K562 (cell line): ENCODE results near the gene NASP. TPM values are rescaled to one million over a fixed set of nuclear protein-coding genes. Genes with fewer than 3 reads are reported as not detected.

Experiments
- CREBBP ChIP-seq: IDR thresholded peaks from one replicate; pipeline ENCODE4 v1.6.1; 2012; ENCODE audit warnings: low read depth, mild to moderate bottlenecking, control low read depth, inconsistent platforms, low read length
- GATAD2A ChIP-seq: fragments of 450-650 bp; IDR thresholded peaks from 2 replicates; pipeline ENCODE4 v1.6.1; 2017
- HDAC1 ChIP-seq, 2 experiments: fragments of 450-650 bp; IDR thresholded peaks; 2 replicates each; pipeline ENCODE4 v1.6.1; 2016 to 2017; ENCODE audit warnings: inconsistent platforms in 1 of 2, mild to moderate bottlenecking in 1 of 2, moderate library complexity in 1 of 2
- SMARCE1 ChIP-seq: fragments of 450-650 bp; IDR thresholded peaks from 2 replicates; pipeline ENCODE4 v1.7.1; 2016; ENCODE audit warnings: mild to moderate bottlenecking
- TEAD1 ChIP-seq, 2 experiments: fragments of 450-650 bp in 1 of 2; sonication (generic) in 1 of 2; formaldehyde crosslinking; IDR thresholded peaks; 2 replicates each; pipeline versions ENCODE4 v1.4.0 to v1.8.0; 2020 to 2022; ENCODE audit warnings: mild to moderate bottlenecking in 2 of 2, missing genetic modification reagents in 1 of 2
- TEAD2 ChIP-seq: fragments of 450-650 bp; IDR thresholded peaks from 2 replicates; pipeline ENCODE4 v1.6.1; 2016; ENCODE audit warnings: missing genetic modification characterization, control low read depth, missing compliant biosample characterization
- ZEB2 ChIP-seq: fragments of 450-650 bp; IDR thresholded peaks from 2 replicates; pipeline ENCODE4 v1.6.1; 2016
- ZNF354B ChIP-seq: fragments of 250-450 bp; sonication (Bioruptor Pico); IDR thresholded peaks from 2 replicates; pipeline ENCODE4 v1.4.0; 2020
- polyA plus RNA-seq, 8 experiments: library from polyadenylated mRNA; depleted of rRNA in 4 of 8; stranded (reverse) in 5 of 8; unstranded in 3 of 8; fragments of >200 nt; fragmentation: Nextera tagmentation in 2 of 8; fragmentation: Illumina TruSeq in 1 of 8; extraction: Ambion mirVana in 2 of 8; extraction: Trizol in 1 of 8; gene quantifications; 2 replicates each; pipeline versions ENCODE4 v1.2.1 to v1.2.3, GENCODE V29; 2011 to 2014; ENCODE audit warnings: inconsistent platforms in 1 of 8, missing spikeins in 1 of 8
- total RNA-seq, 7 experiments: library from RNA; depleted of rRNA in 6 of 7; stranded (reverse); fragments of >200 nt in 6 of 7; fragmentation: Illumina TruSeq in 2 of 7; extraction: Trizol in 2 of 7; gene quantifications; 2 replicates each; pipeline versions ENCODE4 v1.2.1 to v1.2.3, GENCODE V29; 2011 to 2021; ENCODE audit warnings: low replicate concordance in 1 of 7
- TF ChIP-seq, protein P1 (sequence below): fragments of 450-650 bp; IDR thresholded peaks from 2 replicates; pipeline ENCODE4 v1.6.1; 2016; ENCODE audit warnings: antibody characterized with exemption
- TF ChIP-seq, protein P2 (sequence below): fragments of 450-650 bp; formaldehyde crosslinking; conservative IDR thresholded peaks from 2 replicates; pipeline ENCODE4 v1.4.0; 2022; ENCODE audit warnings: mild to moderate bottlenecking, missing genetic modification characterization
- TF ChIP-seq, protein P3 (sequence below): fragments of 250-450 bp; sonication (Bioruptor Pico); IDR thresholded peaks from 2 replicates; pipeline ENCODE4 v1.8.0; 2021; ENCODE audit warnings: moderate library complexity, mild to moderate bottlenecking, inconsistent platforms
- TF ChIP-seq, protein P4 (sequence below): IDR thresholded peaks from 3 replicates; pipeline ENCODE4 v1.6.1; 2011; ENCODE audit warnings: borderline replicate concordance, mild to moderate bottlenecking; ENCODE audit not compliant: insufficient read length, insufficient read depth

Gene NASP
- total and polyA plus RNA-seq, 9 of the 15 experiments (the other 6 are each of a cell fraction or from before 2014, with no cell fraction given), result 199 to 578 (median 419) TPM

DNA sequence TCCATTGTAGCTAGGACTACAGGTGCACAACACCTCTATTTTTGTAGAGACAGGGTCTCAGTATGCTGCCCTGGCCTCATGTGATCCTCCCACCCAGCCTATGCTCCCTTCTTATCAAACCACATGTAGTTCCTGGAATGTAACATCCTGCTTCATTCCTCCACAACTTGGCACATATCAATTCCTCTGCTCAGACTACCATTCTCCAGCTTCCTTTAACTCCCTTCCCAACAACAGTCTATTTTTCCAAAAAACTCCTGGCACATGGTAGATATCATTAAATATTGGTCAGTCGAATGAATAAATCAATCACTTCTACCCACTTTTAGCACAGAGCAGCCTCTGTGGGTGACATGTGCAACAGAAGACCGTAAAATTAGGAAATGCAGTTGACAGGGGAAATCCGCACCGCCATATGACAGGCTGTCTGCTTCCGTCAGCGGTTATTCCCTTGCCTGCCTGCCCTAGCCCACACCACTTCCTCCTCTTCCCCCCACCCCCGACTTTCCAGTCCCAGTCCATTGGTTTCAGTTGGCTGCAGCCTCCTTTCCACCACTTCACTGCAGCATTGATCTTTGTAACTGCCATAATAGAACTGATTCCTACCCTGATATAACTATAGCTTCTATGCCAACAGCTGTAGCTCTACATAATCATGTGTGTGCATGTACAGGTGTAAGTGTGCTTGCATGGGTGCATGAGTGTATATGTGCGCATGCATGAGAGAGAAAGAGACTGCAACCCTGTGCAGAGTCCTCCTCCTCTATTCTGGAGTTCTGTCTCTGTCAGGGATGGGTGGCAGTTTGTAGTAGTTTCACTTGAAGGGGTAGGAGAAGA is 40.0 kb upstream of the NASP start (continued):
- TF ChIP-seq, protein P1, sequence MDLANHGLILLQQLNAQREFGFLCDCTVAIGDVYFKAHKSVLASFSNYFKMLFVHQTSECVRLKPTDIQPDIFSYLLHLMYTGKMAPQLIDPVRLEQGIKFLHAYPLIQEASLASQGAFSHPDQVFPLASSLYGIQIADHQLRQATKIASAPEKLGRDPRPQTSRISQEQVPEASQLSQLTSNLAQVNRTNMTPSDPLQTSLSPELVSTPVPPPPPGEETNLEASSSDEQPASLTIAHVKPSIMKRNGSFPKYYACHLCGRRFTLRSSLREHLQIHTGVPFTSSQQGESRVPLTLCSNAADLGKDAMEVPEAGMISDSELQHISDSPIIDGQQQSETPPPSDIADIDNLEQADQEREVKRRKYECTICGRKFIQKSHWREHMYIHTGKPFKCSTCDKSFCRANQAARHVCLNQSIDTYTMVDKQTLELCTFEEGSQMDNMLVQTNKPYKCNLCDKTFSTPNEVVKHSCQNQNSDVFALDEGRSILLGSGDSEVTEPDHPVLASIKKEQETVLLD, result no peak
- no peak for TF ChIP-seq CREBBP
- peak; percentile 27; the same call in 1 of the 2 replicates for TF ChIP-seq SMARCE1
- TF ChIP-seq GATAD2A, result no peak
- TF ChIP-seq, protein P2, sequence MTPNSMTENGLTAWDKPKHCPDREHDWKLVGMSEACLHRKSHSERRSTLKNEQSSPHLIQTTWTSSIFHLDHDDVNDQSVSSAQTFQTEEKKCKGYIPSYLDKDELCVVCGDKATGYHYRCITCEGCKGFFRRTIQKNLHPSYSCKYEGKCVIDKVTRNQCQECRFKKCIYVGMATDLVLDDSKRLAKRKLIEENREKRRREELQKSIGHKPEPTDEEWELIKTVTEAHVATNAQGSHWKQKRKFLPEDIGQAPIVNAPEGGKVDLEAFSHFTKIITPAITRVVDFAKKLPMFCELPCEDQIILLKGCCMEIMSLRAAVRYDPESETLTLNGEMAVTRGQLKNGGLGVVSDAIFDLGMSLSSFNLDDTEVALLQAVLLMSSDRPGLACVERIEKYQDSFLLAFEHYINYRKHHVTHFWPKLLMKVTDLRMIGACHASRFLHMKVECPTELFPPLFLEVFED (CRISPR knock-in tag), result no peak
- TF ChIP-seq TEAD2 (tag), result 0 out of 2 replicates have a peak, but pooled peaks have one; percentile 38
- no peak for TF ChIP-seq HDAC1 (IDR thresholded peaks at IDR 0.05)
- 0 out of 2 replicates have a peak, but pooled peaks have one; percentile 24 for TF ChIP-seq ZEB2
- TF ChIP-seq TEAD1 (CRISPR knock-in tag; IDR thresholded peaks at IDR 0.05), result 0 out of 4 replicates have a peak, but pooled peaks of 1 of the 2 experiments have one; percentile 20
- TF ChIP-seq, protein P3, sequence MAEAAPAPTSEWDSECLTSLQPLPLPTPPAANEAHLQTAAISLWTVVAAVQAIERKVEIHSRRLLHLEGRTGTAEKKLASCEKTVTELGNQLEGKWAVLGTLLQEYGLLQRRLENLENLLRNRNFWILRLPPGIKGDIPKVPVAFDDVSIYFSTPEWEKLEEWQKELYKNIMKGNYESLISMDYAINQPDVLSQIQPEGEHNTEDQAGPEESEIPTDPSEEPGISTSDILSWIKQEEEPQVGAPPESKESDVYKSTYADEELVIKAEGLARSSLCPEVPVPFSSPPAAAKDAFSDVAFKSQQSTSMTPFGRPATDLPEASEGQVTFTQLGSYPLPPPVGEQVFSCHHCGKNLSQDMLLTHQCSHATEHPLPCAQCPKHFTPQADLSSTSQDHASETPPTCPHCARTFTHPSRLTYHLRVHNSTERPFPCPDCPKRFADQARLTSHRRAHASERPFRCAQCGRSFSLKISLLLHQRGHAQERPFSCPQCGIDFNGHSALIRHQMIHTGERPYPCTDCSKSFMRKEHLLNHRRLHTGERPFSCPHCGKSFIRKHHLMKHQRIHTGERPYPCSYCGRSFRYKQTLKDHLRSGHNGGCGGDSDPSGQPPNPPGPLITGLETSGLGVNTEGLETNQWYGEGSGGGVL, result no peak
- TF ChIP-seq ZNF354B, result no peak
- TF ChIP-seq, protein P4, sequence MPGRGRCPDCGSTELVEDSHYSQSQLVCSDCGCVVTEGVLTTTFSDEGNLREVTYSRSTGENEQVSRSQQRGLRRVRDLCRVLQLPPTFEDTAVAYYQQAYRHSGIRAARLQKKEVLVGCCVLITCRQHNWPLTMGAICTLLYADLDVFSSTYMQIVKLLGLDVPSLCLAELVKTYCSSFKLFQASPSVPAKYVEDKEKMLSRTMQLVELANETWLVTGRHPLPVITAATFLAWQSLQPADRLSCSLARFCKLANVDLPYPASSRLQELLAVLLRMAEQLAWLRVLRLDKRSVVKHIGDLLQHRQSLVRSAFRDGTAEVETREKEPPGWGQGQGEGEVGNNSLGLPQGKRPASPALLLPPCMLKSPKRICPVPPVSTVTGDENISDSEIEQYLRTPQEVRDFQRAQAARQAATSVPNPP, result no peak
